Panc1 (cell line): Measurements from ENCODE around the gene TTC28.

Experiments used
- POLR2AphosphoS5 ChIP-seq: IDR thresholded peaks from 2 replicates; pipeline ENCODE4 v1.6.1; 2012; ENCODE audit warnings: mild to moderate bottlenecking, low read depth, low read length, moderate library complexity
- SIN3A ChIP-seq: IDR thresholded peaks from 2 replicates; pipeline ENCODE4 v1.6.1; 2012; ENCODE audit warnings: low read depth, mild to moderate bottlenecking, low read length, moderate library complexity, borderline replicate concordance; ENCODE audit not compliant: insufficient read depth
- TF ChIP-seq, protein P1 (sequence below): fragments of 450-650 bp; IDR thresholded peaks from 2 replicates; pipeline ENCODE4 v1.5.1; 2017; ENCODE audit warnings: mild to moderate bottlenecking
- TF ChIP-seq, protein P2 (sequence below), 2 experiments: IDR thresholded peaks; 2 replicates each; pipeline ENCODE4 v1.6.1; 2011 to 2012; ENCODE audit warnings: low read depth in 2 of 2, control low read depth in 1 of 2, low read length in 1 of 2, mild to moderate bottlenecking in 1 of 2, moderate library complexity in 1 of 2; ENCODE audit not compliant: insufficient read depth in 1 of 2

DNA sequence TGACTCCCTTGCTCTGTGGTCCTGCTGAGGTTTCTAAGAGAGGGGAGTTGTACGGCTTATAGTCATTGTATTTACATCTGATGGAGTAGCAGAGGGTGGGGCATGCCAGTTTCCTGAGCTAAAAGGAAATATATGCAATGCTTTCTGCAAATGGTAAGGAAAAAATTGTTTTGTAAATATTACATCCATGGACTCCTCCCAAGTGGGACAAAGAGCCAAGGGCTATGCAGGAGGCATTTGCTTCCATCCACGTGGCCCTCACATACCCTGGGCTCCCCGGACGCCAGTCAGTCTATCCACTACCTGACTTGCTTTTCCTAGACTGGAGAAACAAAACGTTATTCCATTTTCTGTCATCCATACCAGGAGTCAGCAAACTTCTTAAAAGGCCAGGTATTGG lies 700.8 kb downstream of the TTC28 start:
- TF ChIP-seq SIN3A (no peak), POLR2AphosphoS5 (no peak)
- TF ChIP-seq, protein P1, sequence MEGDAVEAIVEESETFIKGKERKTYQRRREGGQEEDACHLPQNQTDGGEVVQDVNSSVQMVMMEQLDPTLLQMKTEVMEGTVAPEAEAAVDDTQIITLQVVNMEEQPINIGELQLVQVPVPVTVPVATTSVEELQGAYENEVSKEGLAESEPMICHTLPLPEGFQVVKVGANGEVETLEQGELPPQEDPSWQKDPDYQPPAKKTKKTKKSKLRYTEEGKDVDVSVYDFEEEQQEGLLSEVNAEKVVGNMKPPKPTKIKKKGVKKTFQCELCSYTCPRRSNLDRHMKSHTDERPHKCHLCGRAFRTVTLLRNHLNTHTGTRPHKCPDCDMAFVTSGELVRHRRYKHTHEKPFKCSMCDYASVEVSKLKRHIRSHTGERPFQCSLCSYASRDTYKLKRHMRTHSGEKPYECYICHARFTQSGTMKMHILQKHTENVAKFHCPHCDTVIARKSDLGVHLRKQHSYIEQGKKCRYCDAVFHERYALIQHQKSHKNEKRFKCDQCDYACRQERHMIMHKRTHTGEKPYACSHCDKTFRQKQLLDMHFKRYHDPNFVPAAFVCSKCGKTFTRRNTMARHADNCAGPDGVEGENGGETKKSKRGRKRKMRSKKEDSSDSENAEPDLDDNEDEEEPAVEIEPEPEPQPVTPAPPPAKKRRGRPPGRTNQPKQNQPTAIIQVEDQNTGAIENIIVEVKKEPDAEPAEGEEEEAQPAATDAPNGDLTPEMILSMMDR, result no peak
- TF ChIP-seq, protein P2, sequence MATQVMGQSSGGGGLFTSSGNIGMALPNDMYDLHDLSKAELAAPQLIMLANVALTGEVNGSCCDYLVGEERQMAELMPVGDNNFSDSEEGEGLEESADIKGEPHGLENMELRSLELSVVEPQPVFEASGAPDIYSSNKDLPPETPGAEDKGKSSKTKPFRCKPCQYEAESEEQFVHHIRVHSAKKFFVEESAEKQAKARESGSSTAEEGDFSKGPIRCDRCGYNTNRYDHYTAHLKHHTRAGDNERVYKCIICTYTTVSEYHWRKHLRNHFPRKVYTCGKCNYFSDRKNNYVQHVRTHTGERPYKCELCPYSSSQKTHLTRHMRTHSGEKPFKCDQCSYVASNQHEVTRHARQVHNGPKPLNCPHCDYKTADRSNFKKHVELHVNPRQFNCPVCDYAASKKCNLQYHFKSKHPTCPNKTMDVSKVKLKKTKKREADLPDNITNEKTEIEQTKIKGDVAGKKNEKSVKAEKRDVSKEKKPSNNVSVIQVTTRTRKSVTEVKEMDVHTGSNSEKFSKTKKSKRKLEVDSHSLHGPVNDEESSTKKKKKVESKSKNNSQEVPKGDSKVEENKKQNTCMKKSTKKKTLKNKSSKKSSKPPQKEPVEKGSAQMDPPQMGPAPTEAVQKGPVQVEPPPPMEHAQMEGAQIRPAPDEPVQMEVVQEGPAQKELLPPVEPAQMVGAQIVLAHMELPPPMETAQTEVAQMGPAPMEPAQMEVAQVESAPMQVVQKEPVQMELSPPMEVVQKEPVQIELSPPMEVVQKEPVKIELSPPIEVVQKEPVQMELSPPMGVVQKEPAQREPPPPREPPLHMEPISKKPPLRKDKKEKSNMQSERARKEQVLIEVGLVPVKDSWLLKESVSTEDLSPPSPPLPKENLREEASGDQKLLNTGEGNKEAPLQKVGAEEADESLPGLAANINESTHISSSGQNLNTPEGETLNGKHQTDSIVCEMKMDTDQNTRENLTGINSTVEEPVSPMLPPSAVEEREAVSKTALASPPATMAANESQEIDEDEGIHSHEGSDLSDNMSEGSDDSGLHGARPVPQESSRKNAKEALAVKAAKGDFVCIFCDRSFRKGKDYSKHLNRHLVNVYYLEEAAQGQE (IDR thresholded peaks at IDR 0.05; ENCODE audit: insufficient read depth in 1 of 2, low read depth in 2 of 2, low read length in 1 of 2), result no peak
